Cardiac atrium fibroblast (primary cell): Measurements from ENCODE around the gene OR2T8. TPM values are rescaled to one million over a fixed set of nuclear protein-coding genes. Genes with fewer than 3 reads are reported as not detected.

ENCODE experiments used
- total RNA-seq: library from RNA; depleted of rRNA; stranded (reverse); fragments of >200 nt; gene quantifications from 2 replicates; pipeline ENCODE4 v1.2.3, GENCODE V29; 2015

OR2T8 gene, protein sequence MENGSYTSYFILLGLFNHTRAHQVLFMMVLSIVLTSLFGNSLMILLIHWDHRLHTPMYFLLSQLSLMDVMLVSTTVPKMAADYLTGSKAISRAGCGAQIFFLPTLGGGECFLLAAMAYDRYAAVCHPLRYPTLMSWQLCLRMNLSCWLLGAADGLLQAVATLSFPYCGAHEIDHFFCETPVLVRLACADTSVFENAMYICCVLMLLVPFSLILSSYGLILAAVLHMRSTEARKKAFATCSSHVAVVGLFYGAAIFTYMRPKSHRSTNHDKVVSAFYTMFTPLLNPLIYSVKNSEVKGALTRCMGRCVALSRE
- total RNA-seq: not detected in 2 replicates

GRCh38 chr1:247919952-247920351, at the start of gene OR2T8:
TSS of gene OR2T8 (plus strand) at chr1:247920252. CDS start at chr1:247921018, 766 bp downstream.

DNA sequence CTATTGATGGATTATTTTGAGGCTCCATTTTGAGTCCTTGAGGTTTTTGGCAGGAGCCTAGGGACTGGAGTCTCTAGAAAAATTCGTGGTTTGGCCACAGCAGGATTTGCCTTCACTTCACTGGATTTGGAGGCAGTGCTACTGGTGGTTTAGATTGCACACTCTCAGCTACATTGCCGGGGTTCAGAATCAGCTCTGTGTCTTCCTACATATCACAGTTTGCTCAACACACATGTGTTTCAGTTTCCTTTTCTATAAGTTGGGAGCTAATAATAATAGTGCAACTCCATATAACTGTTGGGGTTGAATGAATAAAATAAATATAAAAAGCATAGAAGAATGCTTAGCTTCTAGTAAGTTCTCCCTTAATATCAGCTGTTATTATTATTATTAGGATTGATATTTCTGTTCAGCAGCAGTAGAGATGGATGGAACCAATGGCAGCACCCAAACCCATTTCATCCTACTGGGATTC, 24.9 kb upstream of the OR2T8 start, which contains the start of gene OR2W3:
Gene OR2W3 (plus strand): TSS at position 425 of the 475 bp plus-strand sequence. CDS start 0 bp downstream, at position 425.

GRCh38 chr1:247924868-247925267, 4.8 kb downstream of the OR2T8 start, which contains the start of gene OR2AJ1:
TSS of gene OR2AJ1 (plus strand) at chr1:247924889. CDS start at chr1:247933769, 8,880 bp downstream.

DNA sequence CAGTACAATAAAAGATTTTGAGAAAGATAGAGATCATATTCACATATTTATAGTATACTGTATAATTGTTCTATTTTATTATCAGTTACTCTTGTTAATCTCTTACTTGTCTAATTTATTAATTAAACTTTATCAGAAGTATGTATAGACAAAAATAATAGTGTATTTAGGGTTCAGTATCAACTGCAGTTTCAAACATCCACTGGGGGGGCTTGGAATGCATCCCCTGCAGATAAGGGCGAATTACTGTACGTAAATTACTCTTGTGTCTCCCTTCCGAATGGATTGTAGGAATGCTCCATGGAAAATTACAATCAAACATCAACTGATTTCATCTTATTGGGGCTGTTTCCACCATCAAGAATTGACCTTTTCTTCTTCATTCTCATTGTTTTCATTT, 28.5 kb downstream of the OR2T8 start, which contains the start of gene OR2L8:
Gene OR2L8 (plus strand): TSS at position 301 of the 400 bp plus-strand sequence. CDS start 0 bp downstream, at position 301.

GRCh38 chr1:247964933-247965332, 44.9 kb downstream of the OR2T8 start, which contains the start of gene OR2AK2:
TSS of gene OR2AK2 (plus strand) at chr1:247965233. CDS start at chr1:247965377, 144 bp downstream.

Other genes starting within 250 kb of the OR2T8 start
- not detected in 2 replicates for gene OR13G1, start 240.5 kb upstream of the OR2T8 start, total RNA-seq
- gene OR6F1, start 203.6 kb upstream of the OR2T8 start, total RNA-seq: not detected in 2 replicates
- not detected in 2 replicates for gene OR14K1, start 181.6 kb upstream of the OR2T8 start, total RNA-seq
- gene OR14A2, start 172.1 kb upstream of the OR2T8 start, total RNA-seq: not detected in 2 replicates
- not detected in 2 replicates for gene OR1C1, start 159.7 kb upstream of the OR2T8 start, total RNA-seq
- gene OR14A16, start 96.1 kb upstream of the OR2T8 start, total RNA-seq: not detected in 2 replicates
- not detected in 2 replicates for gene OR11L1, start 78.4 kb upstream of the OR2T8 start, total RNA-seq
- gene TRIM58, start 63.1 kb upstream of the OR2T8 start, total RNA-seq: 0.32 TPM in 1 of 2 replicates, not detected in the other
- gene OR2W3, start 24.7 kb upstream of the OR2T8 start, total RNA-seq: not detected in 2 replicates
- not detected in 2 replicates for gene OR2AJ1, start 4.6 kb downstream of the OR2T8 start, total RNA-seq
- gene OR2L8, start 28.6 kb downstream of the OR2T8 start, total RNA-seq: not detected in 2 replicates
- gene OR2AK2, start 45.0 kb downstream of the OR2T8 start, total RNA-seq: not detected in 2 replicates
- gene OR2L5, start 93.4 kb downstream of the OR2T8 start, total RNA-seq: not detected in 2 replicates
- gene OR2L2, start 109.8 kb downstream of the OR2T8 start, total RNA-seq: not detected in 2 replicates
- not detected in 2 replicates for gene OR2L3, start 126.6 kb downstream of the OR2T8 start, total RNA-seq
- not detected in 2 replicates for gene OR2L13, start 174.9 kb downstream of the OR2T8 start, total RNA-seq
- gene OR2M5, start 224.9 kb downstream of the OR2T8 start, total RNA-seq: not detected in 2 replicates